Spinal cord (tissue), 10 donors: Measurements from ENCODE around the gene DDX51. TPM values are rescaled to one million over a fixed set of nuclear protein-coding genes. Genes with fewer than 3 reads are reported as not detected.

Source experiments
- DNase-seq, 6 donors: peaks; one replicate each; pipeline versions ENCODE4 v3.0.0 to v3.0.0-alpha.2; 2013 to 2015; ENCODE audit warnings: low spot score in 6 of 6, low read depth in 4 of 6
- H3K27ac ChIP-seq: one replicate; pipeline ENCODE4 v1.5.1; 2013; ENCODE audit warnings: low read depth, low read length, control low read depth
- H3K27me3 ChIP-seq: one replicate; pipeline ENCODE4 v1.6.1; 2013; ENCODE audit warnings: low read length; ENCODE audit not compliant: control insufficient read depth, insufficient read depth
- H3K36me3 ChIP-seq: one replicate; pipeline ENCODE4 v1.6.1; 2013; ENCODE audit warnings: low read length; ENCODE audit not compliant: control insufficient read depth, insufficient read depth
- H3K4me1 ChIP-seq: one replicate; pipeline ENCODE4 v1.6.1; 2013; ENCODE audit warnings: low read length; ENCODE audit not compliant: control insufficient read depth, insufficient read depth
- H3K4me3 ChIP-seq: one replicate; pipeline ENCODE4 v1.5.1; 2013; ENCODE audit warnings: low read depth, low read length, control low read depth
- H3K9me3 ChIP-seq: one replicate; pipeline ENCODE4 v1.6.1; 2013; ENCODE audit warnings: low read length; ENCODE audit not compliant: control insufficient read depth, insufficient read depth
- WGBS: methylation state at CpG from one replicate; pipeline ENCODE4 v1.1.5; 2013; ENCODE audit warnings: missing lambda C conversion rate; ENCODE audit not compliant: insufficient coverage; 5-methylcytosine and 5-hydroxymethylcytosine counted together
- polyA plus RNA-seq, 2 donors: library from polyadenylated mRNA; unstranded; fragments of 120-200 nt; gene quantifications; one replicate each; pipeline ENCODE4 v1.2.1, GENCODE V29; 2013; ENCODE audit not compliant: insufficient read length in 2 of 2
- total RNA-seq, 2 donors: library from RNA; depleted of rRNA in 1 of 2; stranded (reverse); fragments of 120-200 nt in 1 of 2; fragments of >200 nt in 1 of 2; gene quantifications; one replicate each; pipeline versions ENCODE4 v1.2.3 to v1.2.4, GENCODE V29; 2013 to 2014
- donor health status: healthy.

DDX51 gene
- total and polyA plus RNA-seq, 4 donors = 6.8 to 35.8 (median 16.8) TPM

- H3K4me1 ChIP-seq = peaks cover 39% of the 10 kb centered on the region
- H3K27ac ChIP-seq = no peak overlapping the region
- H3K27me3 ChIP-seq = peaks cover 2% of the 10 kb centered on the region
- DNase-seq = no peak
- H3K36me3 ChIP-seq = peaks cover 9% of the 10 kb centered on the region
- no peak overlapping the region for H3K4me3 ChIP-seq
- 83% methylated on average over 35 of the region's 35 CpGs for WGBS
- peaks cover 2% of the 10 kb centered on the region for H3K9me3 ChIP-seq
Measured at GRCh38 chr12:132187646-132188450, 43.7 kb upstream of the DDX51 start.

- Histone ChIP-seq H3K27ac (no peak overlapping the region), H3K9me3 (peaks cover 2% of the 10 kb centered on the region), H3K4me1 (peaks cover 35% of the 10 kb centered on the region), H3K27me3 (peaks cover 2% of the 10 kb centered on the region), H3K36me3 (peaks cover 9% of the 10 kb centered on the region), H3K4me3 (no peak overlapping the region)
- DNase-seq = no peak
- 84% methylated on average over 35 of the region's 39 CpGs for WGBS
Measured at GRCh38 chr12:132186857-132187620, 42.9 kb upstream of the DDX51 start.

GRCh38 chr12:132186208-132186856, 42.2 kb upstream of the DDX51 start:
- peaks cover 2% of the 10 kb centered on the region for H3K9me3 ChIP-seq
- peaks cover 9% of the 10 kb centered on the region for H3K36me3 ChIP-seq
- 44% methylated on average over 19 of the region's 24 CpGs for WGBS
- H3K4me1 ChIP-seq = peaks cover 30% of the 10 kb centered on the region
- H3K27ac ChIP-seq = no peak overlapping the region
- peaks cover 2% of the 10 kb centered on the region for H3K27me3 ChIP-seq
- DNase-seq = no peak
- no peak overlapping the region for H3K4me3 ChIP-seq

- no peak overlapping the region for H3K4me3 ChIP-seq
- H3K9me3 ChIP-seq = peaks cover 2% of the 10 kb centered on the region
- no peak for DNase-seq
- H3K36me3 ChIP-seq = peaks cover 9% of the 10 kb centered on the region
- H3K27ac ChIP-seq = no peak overlapping the region
- H3K27me3 ChIP-seq = peaks cover 2% of the 10 kb centered on the region
- 67% methylated on average over 15 of the region's 16 CpGs for WGBS
- peaks cover 24% of the 10 kb centered on the region for H3K4me1 ChIP-seq
Measured at GRCh38 chr12:132185705-132186104, 41.6 kb upstream of the DDX51 start.

- H3K27me3 ChIP-seq = peaks cover 2% of the 10 kb centered on the region
- peaks cover 6% of the 10 kb centered on the region for H3K4me1 ChIP-seq
- H3K27ac ChIP-seq = no peak overlapping the region
- H3K36me3 ChIP-seq = peaks cover 5% of the 10 kb centered on the region
- peaks cover 2% of the 10 kb centered on the region for H3K9me3 ChIP-seq
- no peak for DNase-seq
- WGBS = 80% methylated on average over 3 of the region's 10 CpGs
- no peak overlapping the region for H3K4me3 ChIP-seq
Measured at GRCh38 chr12:132182711-132183365, 38.7 kb upstream of the DDX51 start.

- Histone ChIP-seq H3K36me3 (peaks cover 4% of the 10 kb centered on the region), H3K4me3 (no peak overlapping the region), H3K27ac (no peak overlapping the region), H3K9me3 (peaks cover 2% of the 10 kb centered on the region), H3K4me1 (peaks cover 5% of the 10 kb centered on the region), H3K27me3 (peaks cover 2% of the 10 kb centered on the region)
- DNase-seq = no peak
- WGBS = 94% methylated on average over 21 of the region's 21 CpGs
Measured at GRCh38 chr12:132182206-132182710, 38.1 kb upstream of the DDX51 start.

GRCh38 chr12:132181570-132182200, 37.6 kb upstream of the DDX51 start:
- Histone ChIP-seq H3K27me3 (peaks cover 2% of the 10 kb centered on the region), H3K9me3 (peaks cover 2% of the 10 kb centered on the region), H3K4me1 (peaks cover 5% of the 10 kb centered on the region), H3K27ac (no peak overlapping the region), H3K36me3 (no peaks in the 10 kb centered on the region), H3K4me3 (no peak overlapping the region)
- no peak for DNase-seq
- 90% methylated on average over 14 of the region's 33 CpGs for WGBS

GRCh38 chr12:132180648-132181546, 36.8 kb upstream of the DDX51 start:
- DNase-seq = no peak
- 83% methylated on average over 29 of the region's 30 CpGs for WGBS
- Histone ChIP-seq H3K9me3 (peaks cover 2% of the 10 kb centered on the region), H3K4me3 (no peak overlapping the region), H3K27me3 (peaks cover 1% of the 10 kb centered on the region), H3K4me1 (peaks cover 5% of the 10 kb centered on the region), H3K36me3 (no peaks in the 10 kb centered on the region), H3K27ac (no peak overlapping the region)
